ENCODE results near the gene PNMA3.

- no peak for TF ChIP-seq POLR2AphosphoS5 (IDR thresholded peaks at IDR 0.05)
- TF ChIP-seq CTCF (IDR thresholded peaks at IDR 0.05) = no peak
These were observed 3.2 kb downstream of the PNMA3 start for GRCh38 chrX:153059191-153060094.
